Measurements from ENCODE around the gene SASH1. TPM values are rescaled to one million over a fixed set of nuclear protein-coding genes. Genes with fewer than 3 reads are reported as not detected.

The SASH1 gene
- total and polyA plus RNA-seq, 2 of the 8 experiments (the other 6 are each of a cell fraction or from before 2014, with no cell fraction given): 6.0 to 20.2 TPM

GRCh38 chr6:148336901-148337300 lies 5.7 kb upstream of the SASH1 start:
- CTCF ChIA-PET (ENCODE audit: partially characterized antibody): no interaction called here

More at GRCh38 chr6:148336901-148337300, 5.7 kb upstream of the SASH1 start:
- H3K4me2 ChIP-seq (ENCODE audit: insufficient read depth in 1 of 2, low read depth in 2 of 2, low read length in 2 of 2): no peak overlapping the region
- no peak overlapping the region for H2BK5ac ChIP-seq (ENCODE audit: low read depth, low read length)
- no peak overlapping the region for H2BK12ac ChIP-seq (ENCODE audit: low read depth, low read length)
- no peak overlapping the region for H3K27ac ChIP-seq (ENCODE audit: low read depth, low read length)
- no peak overlapping the region for H3K14ac ChIP-seq (ENCODE audit: insufficient read length)
- no peaks in the 10 kb centered on the region for H3K36me3 ChIP-seq (ENCODE audit: control insufficient read depth in 2 of 4, insufficient read depth in 4 of 4, low read length in 3 of 4)
- H3K79me1 ChIP-seq (ENCODE audit: low read depth, low read length): no peaks in the 10 kb centered on the region
- H3K23ac ChIP-seq (ENCODE audit: insufficient read length): no peak overlapping the region
- peaks cover under 1% of the 10 kb centered on the region; the same call in 1 of the 2 replicates for H3K23me2 ChIP-seq (ENCODE audit: low read depth, low read length)
- TF ChIP-seq POLR2AphosphoS5 (IDR thresholded peaks at IDR 0.05; ENCODE audit: low read depth, low read length) (no peak), TAF7 (optimal IDR thresholded peaks at IDR 0.05; ENCODE audit: borderline replicate concordance, low read depth, low read length) (no peak), KDM1A (IDR thresholded peaks at IDR 0.05; ENCODE audit: borderline replicate concordance, low read length) (no peak), PHF8 (conservative IDR thresholded peaks at IDR 0.05; ENCODE audit: low read depth, low read length) (no peak), EGR1 (IDR thresholded peaks at IDR 0.05; ENCODE audit: borderline replicate concordance, low read depth, low read length) (no peak), TAF1 (IDR thresholded peaks at IDR 0.05; ENCODE audit: low read depth, low read length) (no peak), SP1 (IDR thresholded peaks at IDR 0.05; ENCODE audit: low read depth, low read length) (no peak), MAX (IDR thresholded peaks at IDR 0.05) (no peak), ATF2 (IDR thresholded peaks at IDR 0.05; ENCODE audit: low read length) (no peak), POU5F1 (IDR thresholded peaks at IDR 0.05; ENCODE audit: low read depth, low read length) (no peak)
- no peak overlapping the region for H3K18ac ChIP-seq (ENCODE audit: extremely low read depth, low read length)
- no peak overlapping the region for H4K8ac ChIP-seq (ENCODE audit: extremely low read depth, insufficient read depth, low read length)
- no peak overlapping the region for H2BK20ac ChIP-seq (ENCODE audit: low read length)
- no peak overlapping the region for H3K56ac ChIP-seq (replicated peaks; ENCODE audit: insufficient read length, low read depth, low read length)
- H4K20me1 ChIP-seq (replicated peaks in 1 of 2; ENCODE audit: control insufficient read depth in 1 of 2, insufficient read depth in 2 of 2, low read length in 2 of 2): no peaks in the 10 kb centered on the region
- H3K9ac ChIP-seq (replicated peaks in 1 of 4; ENCODE audit: extremely low read depth in 1 of 4, low read depth in 3 of 4, low read length in 3 of 4): no peak overlapping the region
- no peaks in the 10 kb centered on the region for H3K27me3 ChIP-seq (replicated peaks in 1 of 4; ENCODE audit: control insufficient read depth in 3 of 4, extremely low read depth in 1 of 4, insufficient read depth in 3 of 4, low read length in 3 of 4)
- no peak overlapping the region for H4K5ac ChIP-seq (ENCODE audit: insufficient read length, low read depth, low read length)
- WGBS, 2 experiments (ENCODE audit: extremely low coverage in 1 of 2, insufficient coverage in 1 of 2, insufficient read length in 1 of 2, insufficient replicate concordance in 2 of 2, low coverage in 1 of 2, low lambda C conversion rate in 2 of 2, missing lambda C conversion rate in 1 of 2): 96% methylated on average over 6 of the region's 9 CpGs; no CpG with 5 or more reads in 1 of the 2 experiments
- H3K4me3 ChIP-seq (ENCODE audit: extremely low read depth in 1 of 4, insufficient read depth in 2 of 4, low read depth in 3 of 4, low read length in 4 of 4): no peak overlapping the region
- DNase-seq (ENCODE audit: low read depth in 1 of 2, low spot score in 2 of 2) (no peak), FAIRE-seq (no peak)
- peaks cover 0 to 5% (median 4%) of the 10 kb centered on the region in 4 experiments; a peak in 6 of 7 replicates for H3K4me1 ChIP-seq (replicated peaks in 1 of 4; ENCODE audit: control insufficient read depth in 3 of 4, insufficient read depth in 4 of 4, low read length in 3 of 4)
- H3K9me3 ChIP-seq (ENCODE audit: insufficient read depth in 2 of 2, low read depth in 1 of 2, low read length in 1 of 2): no peaks in the 10 kb centered on the region
- POLR2A ChIA-PET (ENCODE audit: partially characterized antibody): no interaction called here
- no peak overlapping the region for H2BK120ac ChIP-seq (replicated peaks; ENCODE audit: low read depth, low read length)
- no peak overlapping the region for H2AFZ ChIP-seq (ENCODE audit: low read length)
- H3K79me2 ChIP-seq (ENCODE audit: control insufficient read depth in 1 of 2, insufficient read depth in 2 of 2, low read length in 2 of 2): no peaks in the 10 kb centered on the region
- no peak overlapping the region for H4K91ac ChIP-seq (replicated peaks; ENCODE audit: insufficient read length, low read length)
- no peak overlapping the region for H3K4ac ChIP-seq (replicated peaks; ENCODE audit: insufficient read length, low read depth, low read length)
- no peak overlapping the region for H2BK15ac ChIP-seq (ENCODE audit: low read length)
- H2AK5ac ChIP-seq (ENCODE audit: low read depth, low read length): no peak overlapping the region

Data from H1 (cell line).